Measurements from ENCODE around the gene ERMAP. TPM values are rescaled to one million over a fixed set of nuclear protein-coding genes. Genes with fewer than 3 reads are reported as not detected.
"Not testable (repeated sequence)": the region's sequence is repeated elsewhere in the genome, so short reads cannot be mapped to it uniquely, and the experiment has no call there.

ERMAP gene
- total and polyA plus RNA-seq, 2 donors = 5.0 to 5.7 TPM

DNA sequence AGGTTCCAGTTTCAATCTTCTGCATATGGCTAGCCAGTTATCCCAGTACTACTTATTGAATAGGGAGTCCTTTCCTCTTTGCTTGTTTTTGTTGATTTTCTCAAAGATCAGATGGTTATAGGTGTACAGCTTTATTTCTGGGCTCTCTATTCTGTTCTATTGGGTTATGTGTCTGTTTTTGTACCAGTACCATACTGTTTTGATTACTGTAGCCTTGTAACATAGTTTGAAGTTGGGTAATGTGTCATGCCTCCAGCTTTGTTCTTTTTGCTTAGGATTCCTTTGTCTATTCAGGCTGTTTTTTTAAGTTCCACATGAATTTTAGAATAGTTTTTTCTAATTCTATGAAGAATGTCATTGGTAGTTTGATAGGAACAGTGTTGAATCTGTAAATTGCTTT is 56.2 kb downstream of the ERMAP start:
- DNase-seq (ENCODE audit: low read depth in 6 of 9, low spot score in 9 of 9); H3K27me3 ChIP-seq (ENCODE audit: control insufficient read depth in 2 of 2, insufficient read depth in 1 of 2, low read length in 1 of 2): not testable (repeated sequence)

DNA sequence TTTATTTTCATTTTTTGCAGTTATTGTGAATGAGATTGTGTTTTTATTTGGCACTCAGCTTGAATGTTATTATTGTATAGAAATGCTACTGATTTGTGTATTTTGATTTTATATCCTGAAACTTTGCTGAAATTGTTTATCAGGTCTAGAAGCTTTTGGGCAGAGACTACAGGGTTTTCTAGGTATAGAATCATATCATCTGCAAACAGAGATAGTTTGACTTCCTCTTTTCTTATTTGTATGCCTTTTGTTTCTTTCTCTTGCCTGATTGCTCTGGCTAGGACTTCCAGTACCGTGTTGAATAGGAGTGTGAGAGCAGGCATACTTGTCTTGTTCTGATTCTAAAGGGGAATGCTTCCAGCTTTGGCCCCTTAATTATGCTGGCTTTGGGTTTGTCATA is 56.7 kb downstream of the ERMAP start:
- H3K4me3 ChIP-seq (ENCODE audit: low read length in 2 of 2) = no peak overlapping the region
- H3K27me3 ChIP-seq (ENCODE audit: control insufficient read depth in 2 of 2, insufficient read depth in 1 of 2, low read length in 1 of 2) = peaks cover 2 to 5% of the 10 kb centered on the region in 2 donors
- H3K36me3 ChIP-seq (ENCODE audit: control insufficient read depth in 2 of 2, insufficient read depth in 2 of 2, low read length in 1 of 2) = no peaks in the 10 kb centered on the region
- DNase-seq (ENCODE audit: low read depth in 6 of 9, low spot score in 9 of 9) = no peak
- H3K9me3 ChIP-seq (ENCODE audit: control insufficient read depth in 2 of 2, insufficient read depth in 1 of 2, low read length in 1 of 2) = no peaks in the 10 kb centered on the region
- H3K4me1 ChIP-seq (ENCODE audit: control insufficient read depth in 2 of 2, insufficient read depth in 2 of 2, low read length in 2 of 2) = no peaks in the 10 kb centered on the region
- H3K27ac ChIP-seq (ENCODE audit: low read depth in 1 of 2, low read length in 1 of 2) = no peak overlapping the region
- 75% methylated on average over 1 of the region's 1 CpG for WGBS

More for the DNA sequence above, 56.2 kb downstream of the ERMAP start:
- not testable (repeated sequence) for H3K27ac ChIP-seq (ENCODE audit: low read depth in 1 of 2, low read length in 1 of 2); H3K36me3 ChIP-seq (ENCODE audit: control insufficient read depth in 2 of 2, insufficient read depth in 2 of 2, low read length in 1 of 2); H3K4me3 ChIP-seq (ENCODE audit: low read length in 2 of 2); H3K9me3 ChIP-seq (ENCODE audit: control insufficient read depth in 2 of 2, insufficient read depth in 1 of 2, low read length in 1 of 2); H3K4me1 ChIP-seq (ENCODE audit: control insufficient read depth in 2 of 2, insufficient read depth in 2 of 2, low read length in 2 of 2)

DNA sequence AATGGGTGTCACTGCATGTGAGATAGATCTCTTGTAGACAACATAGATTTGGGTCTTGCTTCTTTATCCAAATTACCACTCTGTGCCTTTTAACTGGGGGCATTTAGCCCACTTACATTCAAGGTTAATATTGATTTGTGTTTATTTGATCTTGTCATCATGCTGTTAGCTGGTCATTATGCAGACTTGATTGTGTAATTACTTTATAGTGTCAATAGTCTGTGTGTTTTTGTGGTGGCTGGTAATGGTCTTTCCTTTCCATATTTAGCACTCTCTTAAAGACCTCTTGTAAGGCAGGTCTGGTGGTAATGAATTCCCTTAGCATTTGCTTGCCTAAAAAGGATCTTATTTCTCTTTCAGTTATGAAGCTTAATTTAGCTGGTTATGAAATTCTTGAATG is 59.1 kb downstream of the ERMAP start:
- H3K4me3 ChIP-seq (ENCODE audit: low read length in 2 of 2) = no peak overlapping the region
- no peak overlapping the region for H3K27ac ChIP-seq (ENCODE audit: low read depth in 1 of 2, low read length in 1 of 2)
- H3K9me3 ChIP-seq (ENCODE audit: control insufficient read depth in 2 of 2, insufficient read depth in 1 of 2, low read length in 1 of 2) = peaks cover 1 to 14% of the 10 kb centered on the region in 2 donors
- H3K27me3 ChIP-seq (ENCODE audit: control insufficient read depth in 2 of 2, insufficient read depth in 1 of 2, low read length in 1 of 2) = peaks cover 2 to 5% of the 10 kb centered on the region in 2 donors
- no peaks in the 10 kb centered on the region for H3K4me1 ChIP-seq (ENCODE audit: control insufficient read depth in 2 of 2, insufficient read depth in 2 of 2, low read length in 2 of 2)
- H3K36me3 ChIP-seq (ENCODE audit: control insufficient read depth in 2 of 2, insufficient read depth in 2 of 2, low read length in 1 of 2) = no peaks in the 10 kb centered on the region
- no peak for DNase-seq (ENCODE audit: low read depth in 6 of 9, low spot score in 9 of 9)

DNA sequence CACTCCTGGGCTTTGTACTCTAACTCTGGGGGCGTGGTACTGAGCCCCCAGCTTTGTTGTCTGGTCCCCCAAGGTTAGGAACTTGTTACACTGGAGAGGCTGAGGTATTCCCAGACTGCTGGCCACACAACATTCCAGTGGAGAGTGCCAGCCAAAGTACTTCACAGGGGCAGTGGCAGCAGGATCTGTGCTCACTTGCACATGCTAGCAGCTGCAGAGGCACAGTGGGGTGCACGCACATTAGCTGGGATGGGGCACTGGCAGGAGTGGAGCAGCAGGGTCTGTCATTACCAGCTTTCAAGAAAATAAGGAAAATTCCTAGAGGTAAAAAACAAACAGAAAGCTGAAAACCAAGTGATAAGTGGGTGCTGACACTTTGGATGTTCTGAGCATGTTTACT is 60.5 kb downstream of the ERMAP start:
- Histone ChIP-seq H3K27me3 (ENCODE audit: control insufficient read depth in 2 of 2, insufficient read depth in 1 of 2, low read length in 1 of 2) (peaks cover 2 to 5% of the 10 kb centered on the region in 2 donors), H3K36me3 (ENCODE audit: control insufficient read depth in 2 of 2, insufficient read depth in 2 of 2, low read length in 1 of 2) (no peaks in the 10 kb centered on the region), H3K4me1 (ENCODE audit: control insufficient read depth in 2 of 2, insufficient read depth in 2 of 2, low read length in 2 of 2) (no peaks in the 10 kb centered on the region), H3K4me3 (ENCODE audit: low read length in 2 of 2) (no peak overlapping the region), H3K9me3 (ENCODE audit: control insufficient read depth in 2 of 2, insufficient read depth in 1 of 2, low read length in 1 of 2) (peaks cover 1 to 15% of the 10 kb centered on the region in 2 donors), H3K27ac (ENCODE audit: low read depth in 1 of 2, low read length in 1 of 2) (no peak overlapping the region)
- no peak for DNase-seq (ENCODE audit: low read depth in 6 of 9, low spot score in 9 of 9)
- WGBS = 75% methylated on average over 2 of the region's 2 CpGs

DNA sequence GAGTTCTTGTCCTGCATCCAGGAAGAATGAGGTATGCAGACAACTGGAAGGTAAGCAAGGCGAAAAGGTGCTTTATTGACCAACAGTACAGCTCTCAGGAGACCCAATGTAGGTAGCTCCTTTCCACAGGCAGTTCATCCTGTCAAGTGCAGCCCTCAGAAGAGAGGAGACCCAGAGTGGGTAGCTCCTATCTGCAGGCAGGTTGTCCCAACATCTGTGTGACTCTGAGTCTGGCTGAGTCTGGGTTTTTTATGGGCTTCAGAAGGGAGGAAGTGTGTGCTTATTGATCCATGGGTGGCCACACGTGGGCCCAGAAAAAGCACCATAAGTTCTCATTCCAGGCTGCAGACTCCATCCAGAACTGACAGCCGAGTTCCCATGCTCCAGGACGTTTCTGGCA is 63.5 kb downstream of the ERMAP start:
- Histone ChIP-seq H3K4me1 (ENCODE audit: control insufficient read depth in 2 of 2, insufficient read depth in 2 of 2, low read length in 2 of 2) (no peaks in the 10 kb centered on the region), H3K27ac (ENCODE audit: low read depth in 1 of 2, low read length in 1 of 2) (no peak overlapping the region), H3K4me3 (ENCODE audit: low read length in 2 of 2) (no peak overlapping the region), H3K9me3 (ENCODE audit: control insufficient read depth in 2 of 2, insufficient read depth in 1 of 2, low read length in 1 of 2) (peaks cover 1 to 15% of the 10 kb centered on the region in 2 donors), H3K36me3 (ENCODE audit: control insufficient read depth in 2 of 2, insufficient read depth in 2 of 2, low read length in 1 of 2) (no peaks in the 10 kb centered on the region), H3K27me3 (ENCODE audit: control insufficient read depth in 2 of 2, insufficient read depth in 1 of 2, low read length in 1 of 2) (peaks cover 2 to 5% of the 10 kb centered on the region in 2 donors)
- DNase-seq (ENCODE audit: low read depth in 6 of 9, low spot score in 9 of 9) = no peak
- WGBS = 85% methylated on average over 4 of the region's 4 CpGs

DNA sequence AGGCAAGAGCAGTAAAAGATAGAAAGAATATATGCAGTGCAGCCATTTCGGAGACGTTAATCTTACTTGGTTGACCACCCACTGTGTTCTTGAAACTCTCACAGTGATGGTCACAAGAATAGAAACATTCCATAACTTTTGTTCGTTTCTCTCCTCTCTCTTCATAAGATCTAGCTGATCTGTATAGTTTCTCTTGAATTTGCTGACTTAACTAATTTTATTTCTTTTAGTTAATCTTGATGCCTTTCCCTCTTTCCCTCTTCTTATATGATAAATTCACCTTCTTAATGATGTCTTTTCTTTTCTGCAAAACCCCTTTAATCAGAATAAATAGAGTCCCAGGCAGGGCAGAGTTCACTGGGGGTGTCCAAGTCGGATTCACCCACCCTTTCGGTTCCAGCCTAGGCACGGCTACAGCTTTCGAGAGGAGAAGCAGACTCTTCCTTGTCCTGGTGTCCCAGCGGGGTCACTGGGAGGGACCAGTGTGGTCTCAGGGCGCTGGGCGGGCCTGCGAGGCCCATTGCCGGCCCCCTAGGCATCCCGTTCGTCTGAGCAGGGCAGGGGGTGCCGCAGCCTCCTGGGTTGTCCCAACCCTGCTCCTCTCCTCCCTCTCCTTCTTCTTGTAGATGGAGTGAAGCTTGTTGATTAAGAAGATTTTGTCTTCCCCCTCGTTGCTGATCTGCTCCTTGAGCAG is 69.3 kb downstream of the ERMAP start:
- H3K36me3 ChIP-seq (ENCODE audit: control insufficient read depth in 2 of 2, insufficient read depth in 2 of 2, low read length in 1 of 2) = no peaks in the 10 kb centered on the region
- H3K4me3 ChIP-seq (ENCODE audit: low read length in 2 of 2) = no peak overlapping the region
- no peaks in the 10 kb centered on the region for H3K9me3 ChIP-seq (ENCODE audit: control insufficient read depth in 2 of 2, insufficient read depth in 1 of 2, low read length in 1 of 2)
- no peaks in the 10 kb centered on the region for H3K27me3 ChIP-seq (ENCODE audit: control insufficient read depth in 2 of 2, insufficient read depth in 1 of 2, low read length in 1 of 2)
- DNase-seq (ENCODE audit: low read depth in 6 of 9, low spot score in 9 of 9) = no peak
- no peak overlapping the region for H3K27ac ChIP-seq (ENCODE audit: low read depth in 1 of 2, low read length in 1 of 2)
- WGBS = 96% methylated on average over 16 of the region's 16 CpGs
- no peaks in the 10 kb centered on the region for H3K4me1 ChIP-seq (ENCODE audit: control insufficient read depth in 2 of 2, insufficient read depth in 2 of 2, low read length in 2 of 2)

DNA sequence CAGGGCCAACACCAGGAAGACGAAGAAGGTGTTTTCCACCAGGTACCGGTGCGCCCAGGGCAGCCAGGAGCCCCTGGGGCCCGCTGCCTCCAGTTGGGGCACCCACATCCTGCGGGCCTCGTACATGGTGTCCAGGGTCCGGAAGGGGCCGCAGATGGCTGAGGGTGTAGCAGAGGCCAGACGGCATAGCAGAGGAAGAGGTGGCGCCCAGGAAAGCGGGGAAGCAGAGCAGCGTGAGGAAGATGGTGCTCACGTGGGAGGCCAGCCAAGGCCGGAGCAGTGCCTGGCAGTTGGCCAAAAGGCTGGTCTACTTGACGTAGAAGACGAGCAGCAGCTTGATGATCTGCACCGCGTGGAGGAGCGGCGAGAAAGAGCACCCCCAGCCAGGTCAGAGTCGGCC is 69.9 kb downstream of the ERMAP start:
- WGBS = 93% methylated on average over 21 of the region's 21 CpGs
- no peaks in the 10 kb centered on the region for H3K27me3 ChIP-seq (ENCODE audit: control insufficient read depth in 2 of 2, insufficient read depth in 1 of 2, low read length in 1 of 2)

DNA sequence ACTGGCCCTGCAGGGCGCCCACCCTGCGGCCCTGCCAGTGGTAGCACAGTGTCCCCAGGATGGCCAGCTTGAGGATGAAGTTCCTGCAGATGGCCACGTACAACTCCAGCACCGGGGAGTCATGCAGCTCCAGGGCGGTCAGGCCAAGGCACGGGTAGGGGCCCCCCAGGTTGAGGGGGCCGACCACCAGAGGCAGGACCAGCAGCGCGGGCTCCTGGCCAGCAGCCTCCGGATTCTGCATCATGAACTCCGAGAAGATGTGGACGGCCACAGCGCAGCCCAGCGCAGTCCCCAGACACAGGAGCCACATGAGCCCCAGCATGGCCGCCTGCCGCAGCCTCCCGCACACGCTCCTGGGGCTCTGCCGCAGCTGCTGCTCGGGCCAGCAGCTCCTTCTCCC is 70.4 kb downstream of the ERMAP start:
- DNase-seq (ENCODE audit: low read depth in 6 of 9, low spot score in 9 of 9) = no peak
- H3K27me3 ChIP-seq (ENCODE audit: control insufficient read depth in 2 of 2, insufficient read depth in 1 of 2, low read length in 1 of 2) = no peaks in the 10 kb centered on the region
- WGBS = 97% methylated on average over 20 of the region's 20 CpGs
- no peaks in the 10 kb centered on the region for H3K4me1 ChIP-seq (ENCODE audit: control insufficient read depth in 2 of 2, insufficient read depth in 2 of 2, low read length in 2 of 2)
- H3K36me3 ChIP-seq (ENCODE audit: control insufficient read depth in 2 of 2, insufficient read depth in 2 of 2, low read length in 1 of 2) = no peaks in the 10 kb centered on the region
- no peak overlapping the region for H3K4me3 ChIP-seq (ENCODE audit: low read length in 2 of 2)
- no peak overlapping the region for H3K27ac ChIP-seq (ENCODE audit: low read depth in 1 of 2, low read length in 1 of 2)
- no peaks in the 10 kb centered on the region for H3K9me3 ChIP-seq (ENCODE audit: control insufficient read depth in 2 of 2, insufficient read depth in 1 of 2, low read length in 1 of 2)

More for the DNA sequence above, 69.9 kb downstream of the ERMAP start:
- Histone ChIP-seq H3K36me3 (ENCODE audit: control insufficient read depth in 2 of 2, insufficient read depth in 2 of 2, low read length in 1 of 2) (no peaks in the 10 kb centered on the region), H3K4me3 (ENCODE audit: low read length in 2 of 2) (no peak overlapping the region), H3K9me3 (ENCODE audit: control insufficient read depth in 2 of 2, insufficient read depth in 1 of 2, low read length in 1 of 2) (no peaks in the 10 kb centered on the region), H3K27ac (ENCODE audit: low read depth in 1 of 2, low read length in 1 of 2) (no peak overlapping the region), H3K4me1 (ENCODE audit: control insufficient read depth in 2 of 2, insufficient read depth in 2 of 2, low read length in 2 of 2) (no peaks in the 10 kb centered on the region)
- DNase-seq (ENCODE audit: low read depth in 6 of 9, low spot score in 9 of 9) = no peak

DNA sequence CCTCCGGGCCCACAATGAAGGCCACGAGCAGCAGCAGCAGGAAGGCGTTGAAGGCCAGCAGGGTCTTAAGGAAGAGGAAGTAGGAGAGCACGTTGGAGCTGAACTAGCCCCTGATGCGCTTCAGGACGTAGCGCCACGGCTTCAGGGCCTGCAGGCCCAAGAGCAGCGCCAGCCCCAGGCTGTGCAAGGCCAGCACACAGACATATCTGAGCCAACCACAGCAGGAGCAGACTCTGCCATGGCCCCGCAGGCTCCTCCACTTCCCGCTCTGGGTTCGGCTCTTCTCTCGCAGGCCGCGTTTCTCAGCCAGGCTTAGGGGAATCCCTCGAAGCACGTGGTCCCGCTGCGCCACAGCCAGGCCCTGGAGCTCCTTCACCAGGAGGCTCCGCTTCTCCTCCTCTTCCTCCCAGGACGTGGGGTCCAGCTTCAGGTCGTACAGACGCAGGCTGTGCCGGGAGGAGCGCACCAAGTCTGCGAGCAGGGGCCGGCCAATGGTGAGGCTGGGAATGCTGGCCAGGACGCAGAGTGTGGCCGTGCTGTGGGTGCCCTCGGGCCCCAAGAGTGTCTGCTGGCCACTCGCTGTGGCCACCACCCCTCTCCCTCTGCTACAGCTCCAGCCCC is 71.2 kb downstream of the ERMAP start:
- Histone ChIP-seq H3K4me1 (ENCODE audit: control insufficient read depth in 2 of 2, insufficient read depth in 2 of 2, low read length in 2 of 2) (no peaks in the 10 kb centered on the region), H3K36me3 (ENCODE audit: control insufficient read depth in 2 of 2, insufficient read depth in 2 of 2, low read length in 1 of 2) (no peaks in the 10 kb centered on the region), H3K4me3 (ENCODE audit: low read length in 2 of 2) (no peak overlapping the region), H3K27ac (ENCODE audit: low read depth in 1 of 2, low read length in 1 of 2) (no peak overlapping the region), H3K27me3 (ENCODE audit: control insufficient read depth in 2 of 2, insufficient read depth in 1 of 2, low read length in 1 of 2) (no peaks in the 10 kb centered on the region), H3K9me3 (ENCODE audit: control insufficient read depth in 2 of 2, insufficient read depth in 1 of 2, low read length in 1 of 2) (no peaks in the 10 kb centered on the region)
- 94% methylated on average over 31 of the region's 31 CpGs for WGBS
- no peak for DNase-seq (ENCODE audit: low read depth in 6 of 9, low spot score in 9 of 9)

Measured in thymus (tissue), 11 donors.